ENCODE data around the gene ZNRF1. TPM values are rescaled to one million over a fixed set of nuclear protein-coding genes. Genes with fewer than 3 reads are reported as not detected.

ZNRF1 gene
- total and polyA plus RNA-seq, 2 of the 8 experiments (the other 6 are each of a cell fraction or from before 2014, with no cell fraction given), result 33.5 to 52.9 TPM

- TF ChIP-seq CTCF (IDR thresholded peaks at IDR 0.05; ENCODE audit: control extremely low read depth in 1 of 3, insufficient read depth in 1 of 3, low read depth in 1 of 3, low read length in 3 of 3) (peak; percentile 74 to 87 (median 80)), ATF2 (IDR thresholded peaks at IDR 0.05; ENCODE audit: low read length) (no peak), GTF2F1 (IDR thresholded peaks at IDR 0.05; ENCODE audit: borderline replicate concordance, low read depth, low read length) (no peak)
Observed at GRCh38 chr16:74998481-74999218, at the start of gene ZNRF1 (continued).

Data from H1 (cell line).